Measurements from ENCODE around the gene CCDC89. TPM values are rescaled to one million over a fixed set of nuclear protein-coding genes. Genes with fewer than 3 reads are reported as not detected.
"Not testable (repeated sequence)": the region's sequence is repeated elsewhere in the genome, so short reads cannot be mapped to it uniquely, and the experiment has no call there.

The CCDC89 gene
- total RNA-seq, 1 donor from 2014 or later: 3.7 TPM

DNA sequence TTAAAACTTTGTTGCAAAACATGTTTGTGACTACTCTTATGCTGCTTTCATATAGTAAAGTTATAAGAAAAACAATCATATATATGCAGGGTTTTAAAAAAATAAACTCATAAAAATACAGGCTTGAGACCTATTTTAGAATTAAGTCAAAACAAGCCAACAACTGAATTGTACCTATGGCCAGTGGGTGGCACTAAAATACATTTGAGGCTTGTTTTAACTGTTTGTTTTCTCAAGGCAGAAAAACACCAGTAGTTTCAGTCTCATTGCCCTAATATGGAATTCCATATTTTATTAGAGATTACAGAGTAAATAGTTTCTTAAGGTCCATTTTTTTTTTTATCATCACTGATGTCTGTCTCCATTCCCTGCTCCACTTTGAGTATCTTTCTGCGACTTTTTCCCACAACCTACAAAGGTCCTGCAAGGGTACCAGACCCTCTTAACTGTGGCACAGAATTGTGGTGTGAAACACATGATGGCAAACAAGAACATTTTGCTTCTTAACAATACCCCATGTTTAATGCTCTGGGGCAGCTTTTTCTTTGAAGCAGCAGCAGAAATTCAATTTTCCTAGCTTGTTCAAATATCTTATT is 8.5 kb upstream of the CCDC89 start:
- peak; percentile 58 for DNase-seq

DNA sequence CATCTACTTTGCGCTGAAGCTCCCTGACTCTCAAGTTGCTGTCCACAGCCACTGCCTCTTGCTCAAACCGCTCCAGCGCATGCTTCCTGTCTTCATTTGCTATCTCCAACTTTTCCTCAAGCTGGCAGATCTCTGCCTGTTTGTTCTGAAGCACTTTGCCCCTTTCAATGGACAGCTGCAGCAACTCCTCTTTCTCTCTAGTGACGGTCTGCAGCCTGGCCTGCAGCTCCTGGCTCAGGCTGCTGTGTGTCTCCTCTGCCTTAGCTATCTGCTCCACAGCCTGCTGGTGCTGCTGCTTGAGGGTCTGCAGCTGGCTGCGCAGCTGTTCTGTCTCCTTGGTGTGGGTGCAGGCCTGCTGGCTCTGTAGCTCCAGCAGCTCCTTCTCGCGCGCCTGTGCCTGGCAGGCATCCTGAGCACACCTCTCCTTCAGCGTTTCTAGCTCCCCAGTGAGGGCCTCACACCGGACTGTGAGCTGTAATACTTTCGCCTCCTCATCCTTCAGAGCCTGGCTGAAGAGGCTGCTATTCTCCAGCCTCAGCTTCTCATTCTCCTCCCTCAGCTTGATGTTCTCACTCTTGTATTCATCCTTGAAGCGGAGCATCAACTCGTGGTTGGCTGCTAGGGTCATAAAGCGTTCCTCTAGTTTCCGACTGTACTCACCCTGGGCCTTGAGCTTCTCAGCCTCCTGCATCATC is 723 bp downstream of the CCDC89 start:
- DNase-seq: peak; percentile 95

DNA sequence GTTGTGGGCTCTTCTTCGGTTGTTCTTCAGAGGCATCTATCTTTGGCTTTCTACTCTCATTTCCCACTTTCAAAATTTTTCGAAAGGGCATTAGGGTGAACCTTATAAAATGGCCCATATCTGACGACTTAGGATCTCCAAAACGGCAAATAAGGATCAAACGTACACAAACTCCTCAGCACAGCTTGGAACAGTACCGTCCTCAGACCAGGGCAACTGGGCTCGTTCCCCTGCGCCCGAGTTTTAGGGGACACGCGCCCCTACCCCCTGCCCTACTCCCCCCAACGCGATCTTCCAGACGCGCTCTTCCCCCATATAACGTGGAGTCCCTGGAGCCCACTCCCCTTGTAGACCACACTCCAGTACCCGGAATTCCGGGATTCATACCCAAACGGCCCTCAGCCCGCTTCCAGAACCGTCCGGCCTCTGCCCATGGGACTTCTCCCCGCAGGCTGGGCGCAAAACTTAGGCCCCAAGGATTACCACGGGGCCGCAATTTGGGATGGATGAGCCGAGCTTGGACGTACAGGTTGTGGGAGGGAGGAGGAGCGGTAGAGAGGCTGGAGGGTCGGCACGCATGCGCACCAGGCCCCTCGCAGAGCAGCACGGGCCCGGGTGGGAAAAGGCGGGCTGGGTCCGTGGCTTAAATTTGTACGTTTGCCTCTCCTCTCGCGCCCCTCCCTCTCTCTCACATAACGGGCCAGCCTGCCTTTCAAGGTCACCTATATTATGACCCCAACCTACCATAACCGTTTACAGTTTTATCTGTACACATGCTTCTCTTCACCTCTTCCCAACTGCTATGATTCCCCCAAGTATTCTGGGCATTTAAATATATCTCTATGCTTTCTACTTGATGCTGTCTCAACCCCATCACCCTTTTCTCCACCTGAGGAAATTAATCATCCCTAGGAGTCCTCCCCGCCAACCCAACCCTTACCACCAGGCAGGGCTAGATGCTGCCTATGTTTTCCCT is 3.4 kb downstream of the CCDC89 start:
- DNase-seq: peak; percentile 93

DNA sequence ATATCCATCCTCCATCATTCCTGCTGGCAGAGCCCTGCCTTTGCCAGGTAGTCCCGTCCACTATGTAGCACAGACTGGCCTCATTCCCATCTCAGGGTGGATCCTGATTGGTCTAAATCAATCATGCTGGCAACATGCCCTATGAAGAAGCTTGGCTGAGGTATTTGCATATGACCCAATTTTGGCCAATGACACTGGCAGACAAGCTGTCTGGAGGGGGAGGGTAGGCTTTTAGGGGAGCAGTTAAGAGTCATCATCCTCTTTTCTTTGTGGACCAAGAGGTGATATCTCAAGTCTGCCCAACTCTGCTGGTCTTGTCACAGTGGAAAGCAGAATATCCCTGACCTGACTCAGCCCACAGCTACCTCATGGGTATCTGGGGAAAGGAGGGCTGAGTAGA is 5.1 kb downstream of the CCDC89 start:
- no peak for DNase-seq

DNA sequence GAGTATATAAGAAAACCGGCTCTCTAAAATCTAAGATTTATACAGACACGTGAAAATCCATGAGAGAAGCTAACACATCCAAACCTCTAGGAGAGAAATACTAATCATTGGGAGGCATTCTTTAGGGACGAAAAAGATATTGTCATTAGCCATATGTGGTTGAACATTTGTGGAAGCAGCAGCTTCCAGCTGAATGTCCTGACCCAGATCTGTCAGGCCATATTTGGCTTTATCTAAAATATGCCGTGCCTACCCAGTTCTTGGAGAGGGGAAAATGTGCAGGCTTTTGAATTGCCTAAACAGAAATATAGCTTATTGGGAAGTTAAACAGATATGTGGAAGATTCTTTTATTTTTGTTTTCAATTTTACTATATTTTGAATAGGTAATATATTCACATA is 6.4 kb downstream of the CCDC89 start:
- DNase-seq: no peak

DNA sequence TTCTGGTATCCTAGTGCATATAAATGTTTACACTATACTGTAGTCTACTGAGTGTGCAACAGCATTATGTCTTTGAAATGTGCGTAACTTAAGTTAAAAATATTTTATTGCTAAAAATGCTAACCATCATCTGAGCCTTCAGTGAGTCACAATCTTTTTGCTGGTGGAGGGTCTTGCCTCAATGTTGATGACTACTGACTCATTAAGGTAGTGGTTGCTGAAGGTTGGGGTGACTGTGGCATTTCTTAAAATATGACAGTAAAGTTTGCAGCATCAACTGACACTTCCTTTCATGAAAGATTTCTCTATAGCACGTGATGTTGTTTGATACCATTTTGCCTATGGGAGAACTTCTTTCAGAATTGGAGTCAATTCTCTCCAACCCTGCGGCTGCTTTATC is 12.6 kb downstream of the CCDC89 start:
- DNase-seq: no peak

DNA sequence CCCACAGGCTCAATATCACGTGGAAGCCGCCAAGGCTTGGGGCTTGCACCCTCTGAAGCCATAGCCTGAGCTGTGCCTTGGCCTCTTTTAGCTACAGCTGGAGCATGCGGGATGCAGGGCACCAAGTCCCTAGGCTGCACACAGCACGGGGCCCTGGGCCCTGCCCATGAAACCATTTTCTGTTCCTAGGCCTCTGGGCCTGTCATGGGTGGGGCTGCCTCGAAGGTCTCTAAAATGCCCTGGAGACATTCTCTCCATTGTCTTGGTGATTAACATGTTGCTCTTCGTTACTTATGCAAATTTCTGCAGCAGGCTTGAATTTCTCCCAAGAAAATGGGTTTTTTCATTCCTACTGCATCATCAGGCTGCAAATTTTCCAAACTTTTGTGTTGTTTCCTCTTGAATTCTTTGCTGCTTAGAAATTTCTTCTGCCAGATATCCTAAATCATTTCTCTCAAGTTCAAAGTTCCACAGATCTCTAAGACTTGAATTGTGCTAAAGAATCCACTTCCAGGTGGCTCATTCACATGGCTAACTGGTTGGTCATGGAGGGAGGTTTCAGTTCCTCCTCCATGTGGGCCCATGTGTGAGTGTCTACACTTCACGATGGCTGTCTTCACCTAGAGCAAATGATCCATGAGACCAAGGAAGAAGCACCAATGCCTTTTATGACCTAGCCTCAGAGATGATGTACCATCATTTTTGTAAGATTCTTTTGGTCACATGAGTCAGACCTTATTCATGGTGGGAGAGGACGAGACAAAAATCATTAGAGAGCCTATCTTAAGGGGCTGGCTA is 13.7 kb downstream of the CCDC89 start:
- DNase-seq: no peak

DNA sequence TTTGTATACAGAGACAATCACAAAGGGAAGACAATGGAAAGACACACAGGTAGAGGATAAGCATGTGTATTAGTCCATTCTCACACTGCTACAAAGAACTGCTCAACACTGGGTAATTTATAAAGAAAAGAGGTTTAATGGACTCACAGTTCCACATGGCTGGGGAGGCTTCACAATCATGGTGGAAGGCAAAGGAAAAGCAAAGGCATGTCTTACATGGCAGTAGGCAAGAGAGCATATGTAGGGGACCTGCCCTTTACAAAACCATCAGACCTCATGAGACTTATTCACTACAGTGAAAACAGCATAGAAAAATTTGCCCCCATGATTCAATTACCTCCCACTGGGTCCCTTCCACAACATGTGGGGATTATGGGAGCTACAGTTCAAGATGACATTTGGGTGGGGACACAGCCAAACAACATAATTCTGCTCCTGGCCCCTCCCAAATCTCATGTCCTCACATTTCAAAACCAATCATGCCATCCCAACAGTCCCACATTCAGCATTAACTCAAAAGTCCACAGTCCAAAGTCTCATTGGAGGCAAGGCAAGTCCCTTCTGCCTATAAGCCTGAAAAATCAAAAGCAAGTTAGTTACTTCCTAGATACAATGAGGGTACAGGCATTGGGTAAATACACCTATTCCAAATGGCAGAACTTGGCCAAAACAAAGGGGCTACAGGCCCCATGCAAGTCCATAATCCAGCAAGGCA is 14.9 kb downstream of the CCDC89 start:
- not testable (repeated sequence) for DNase-seq

DNA sequence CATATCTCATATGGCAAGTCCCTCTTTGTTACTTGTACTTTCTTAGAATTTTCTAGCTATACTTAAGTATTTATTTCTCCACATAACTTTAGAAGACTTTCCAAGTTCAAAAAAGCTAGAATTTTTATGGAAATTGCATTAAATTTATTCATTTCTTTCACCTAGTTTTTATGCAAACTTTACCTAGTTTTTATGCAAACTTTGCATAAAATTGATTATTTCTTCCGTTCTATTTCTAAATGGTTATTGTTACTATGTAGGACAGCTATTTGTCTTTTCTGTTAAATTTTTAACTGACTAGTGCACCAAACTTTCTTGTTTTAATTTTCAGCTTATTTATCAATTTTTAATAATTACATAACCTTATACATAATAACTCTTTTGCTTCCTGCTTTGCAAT is 17.8 kb downstream of the CCDC89 start:
- DNase-seq: no peak

DNA sequence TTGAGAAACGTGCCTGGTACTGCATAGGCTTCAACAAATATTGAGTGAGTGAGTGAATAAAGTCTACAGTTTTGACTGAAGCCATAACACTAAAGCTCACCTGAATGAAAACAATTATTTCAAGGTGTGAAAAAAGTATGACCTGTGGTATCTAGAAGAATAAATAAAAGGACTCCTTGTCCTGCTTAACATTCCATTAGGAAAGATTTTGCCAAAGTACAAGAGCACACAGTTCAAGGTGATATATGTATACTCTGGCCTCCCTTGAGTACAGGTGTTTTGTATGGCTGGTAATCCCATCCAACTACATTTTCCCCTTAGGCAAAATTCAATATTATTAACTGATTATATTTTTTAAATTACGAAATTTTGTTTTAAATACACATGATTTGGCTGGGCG is 19.3 kb downstream of the CCDC89 start:
- no peak for DNase-seq

DNA sequence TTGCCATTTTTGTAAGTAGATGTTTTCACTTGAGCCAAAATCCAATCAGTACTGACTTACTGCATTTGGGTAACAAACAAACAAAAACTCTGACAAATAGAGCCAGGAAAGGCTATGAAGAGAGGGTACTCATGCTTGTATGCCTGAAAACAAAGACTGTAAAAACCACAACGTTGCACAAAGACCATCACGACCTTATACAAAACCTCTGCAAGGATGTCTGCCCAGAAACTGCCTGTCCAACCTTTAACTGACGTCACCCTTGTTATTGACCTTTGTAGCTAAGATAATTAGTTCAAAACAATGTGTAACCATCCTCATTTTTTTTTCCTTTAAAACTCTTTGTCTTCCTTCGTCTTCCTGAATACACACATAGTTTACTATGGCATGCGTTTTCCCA is 20.3 kb downstream of the CCDC89 start:
- peak; percentile 20 for DNase-seq

DNA sequence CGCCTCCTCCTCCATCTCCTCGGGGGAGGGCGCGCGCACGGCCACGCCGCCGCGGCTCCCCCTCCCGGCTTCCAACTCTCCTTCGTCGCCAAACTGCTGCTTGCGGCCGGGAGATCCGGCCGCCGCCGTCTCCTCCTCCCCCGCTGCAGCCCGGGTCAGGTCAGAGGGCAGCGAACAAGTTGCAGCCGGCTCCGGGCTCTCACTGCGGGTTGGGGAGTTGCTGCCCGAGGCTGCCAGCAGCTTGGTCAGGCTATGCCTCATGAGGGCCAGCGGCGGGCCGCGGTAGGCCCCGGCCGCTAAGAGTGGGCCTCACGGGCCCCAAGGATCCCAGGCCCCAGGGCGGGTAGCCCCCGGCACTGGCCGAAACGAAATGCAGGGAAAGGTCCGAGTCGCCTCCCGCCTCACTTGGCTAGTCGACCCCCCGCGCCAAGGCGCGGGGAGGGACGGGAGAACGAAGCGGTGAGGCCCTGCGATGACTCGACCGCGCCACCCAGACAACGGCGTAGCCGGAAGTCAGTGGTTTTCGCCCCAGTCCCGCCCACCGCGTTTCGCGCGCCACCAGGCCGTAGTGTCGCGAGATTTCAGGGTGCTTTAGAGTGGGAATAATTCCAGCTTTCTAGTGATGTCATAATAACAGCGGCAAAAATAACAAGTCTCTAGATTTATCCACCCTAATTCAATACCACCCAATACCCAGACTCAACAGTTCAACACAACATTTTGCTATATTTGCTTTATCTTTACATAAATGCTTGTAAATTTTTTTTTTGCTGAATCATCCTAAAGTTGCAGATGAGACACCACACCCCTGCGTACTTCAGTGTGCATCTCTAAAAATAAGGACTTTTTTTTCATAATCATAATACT is 21.1 kb downstream of the CCDC89 start, which contains the start of gene CREBZF:
Gene CREBZF, minus strand, starts transcription at position 515 of the 867 bp plus-strand sequence. Its CDS starts 254 bp downstream, at position 261.
- DNase-seq: peak; percentile 98

DNA sequence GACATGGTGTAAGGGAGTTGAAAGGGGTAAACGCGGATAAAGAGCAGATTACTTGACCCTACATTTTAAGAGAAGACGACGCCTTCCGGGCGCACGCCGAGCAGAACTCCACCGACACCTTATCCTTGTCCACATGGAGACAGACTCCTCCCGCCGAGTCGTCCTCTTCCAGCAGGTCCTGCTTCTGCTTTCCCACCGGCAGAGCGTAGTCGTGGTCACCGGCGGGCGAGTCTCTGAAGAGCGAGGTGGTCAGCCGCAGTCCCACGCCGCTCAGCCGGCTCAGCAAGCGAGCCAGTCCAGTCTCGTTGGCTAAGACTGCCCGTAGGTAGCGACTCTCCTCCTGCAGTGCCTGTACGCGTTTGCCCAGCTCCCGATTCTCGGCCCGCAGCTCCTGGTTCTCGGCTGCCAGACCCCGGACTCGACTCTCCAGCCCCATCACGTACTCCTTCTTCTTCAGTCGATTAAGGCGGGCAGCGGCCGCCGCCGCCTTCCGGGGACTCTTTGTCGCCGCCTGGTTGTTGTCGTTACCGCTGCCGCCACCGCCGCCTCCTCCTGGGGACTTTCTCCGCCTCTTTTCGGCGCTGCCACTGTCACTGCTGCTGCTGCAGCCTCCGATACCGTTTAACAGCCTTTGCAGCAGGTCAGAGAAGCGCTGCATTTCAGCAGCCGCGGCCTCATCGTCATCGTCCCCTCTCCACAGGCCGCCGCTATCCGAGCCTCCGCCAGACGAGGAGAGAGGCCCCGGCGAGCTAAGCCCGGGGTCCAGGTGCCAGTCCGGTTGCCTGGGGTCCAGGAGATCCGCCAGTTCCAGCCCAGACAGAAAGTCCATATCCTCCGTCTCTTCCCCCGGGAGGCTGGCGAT is 22.0 kb downstream of the CCDC89 start:
- peak; percentile 89 for DNase-seq

DNA sequence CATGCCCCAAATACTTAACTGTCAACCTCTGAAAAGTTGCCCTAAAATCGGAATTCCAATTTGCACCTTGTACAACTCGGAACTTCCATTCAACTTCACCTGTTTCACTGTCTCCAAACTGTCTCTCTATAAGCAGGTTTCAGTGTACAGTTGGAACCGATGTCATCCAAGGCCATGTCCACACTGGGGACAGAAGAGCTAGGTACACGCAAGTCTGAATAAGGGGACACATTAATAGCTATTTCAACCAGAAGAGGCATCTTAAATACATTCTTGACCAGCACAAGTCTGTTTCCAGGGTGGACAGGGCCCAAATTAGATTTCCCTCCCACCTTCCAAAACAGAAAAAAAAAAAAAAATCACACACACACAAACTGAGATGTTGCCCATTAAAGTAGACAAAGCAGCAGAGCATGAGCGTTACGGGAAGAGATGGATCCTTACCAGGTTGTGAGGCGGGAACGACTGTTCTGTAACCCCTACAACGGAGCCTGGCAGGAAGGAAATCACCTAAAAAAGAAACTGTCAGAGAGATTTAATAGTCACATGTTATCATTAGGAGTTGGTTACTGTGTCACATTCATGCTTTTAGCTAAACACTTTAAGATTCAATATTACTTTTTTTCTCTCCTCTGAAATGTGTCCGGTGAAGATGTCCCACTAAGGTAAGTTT is 22.8 kb downstream of the CCDC89 start:
- DNase-seq: peak; percentile 16

DNA sequence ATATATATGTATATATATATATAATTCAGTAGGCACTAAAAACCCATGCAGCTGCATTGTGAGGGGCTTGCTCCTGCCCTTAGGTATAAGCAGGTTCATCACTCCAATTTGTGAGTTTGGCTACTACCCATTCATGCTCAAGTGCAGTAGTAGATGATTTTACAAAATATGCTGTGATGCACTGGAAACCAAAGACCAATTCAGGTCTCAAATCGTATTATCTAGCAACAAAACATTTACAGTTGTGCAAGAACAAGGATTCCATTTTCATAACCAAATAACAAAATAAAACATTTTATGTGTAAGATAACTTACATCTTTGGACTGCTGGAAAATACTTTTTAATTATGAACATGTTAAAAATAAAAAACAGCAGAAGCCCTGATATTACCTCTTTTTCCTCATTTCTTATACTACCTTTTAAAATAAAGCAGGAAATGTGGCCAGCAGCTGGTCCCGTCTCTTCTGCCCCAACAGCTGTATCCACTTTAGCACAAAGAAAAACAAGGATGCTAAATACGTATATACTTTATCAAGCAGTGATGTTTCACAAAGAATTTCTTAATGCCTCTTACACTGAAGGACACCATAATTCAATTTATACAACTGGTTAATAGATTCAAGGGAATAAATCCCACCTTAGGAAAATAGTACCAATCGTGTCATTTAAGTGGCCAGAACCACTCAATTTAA is 23.9 kb downstream of the CCDC89 start:
- peak; percentile 41 for DNase-seq

DNA sequence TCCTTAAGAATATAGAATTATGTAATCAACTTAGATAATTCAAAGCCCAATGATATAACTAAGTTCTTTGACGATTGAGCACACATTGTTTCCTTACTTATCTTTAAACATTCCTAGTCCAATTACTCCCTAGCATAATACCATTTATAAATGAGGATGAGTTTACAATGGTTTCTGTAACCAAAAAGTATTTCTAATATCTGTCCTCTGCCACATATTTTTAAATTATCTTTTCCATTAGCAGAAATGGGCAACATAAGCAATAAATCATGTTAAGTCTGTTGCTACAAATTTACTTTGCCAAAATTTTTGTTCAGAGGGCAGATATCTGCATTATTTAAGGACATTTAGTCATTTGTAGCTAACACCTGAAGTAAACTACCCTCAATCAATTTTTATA is 27.8 kb downstream of the CCDC89 start:
- DNase-seq: no peak

DNA sequence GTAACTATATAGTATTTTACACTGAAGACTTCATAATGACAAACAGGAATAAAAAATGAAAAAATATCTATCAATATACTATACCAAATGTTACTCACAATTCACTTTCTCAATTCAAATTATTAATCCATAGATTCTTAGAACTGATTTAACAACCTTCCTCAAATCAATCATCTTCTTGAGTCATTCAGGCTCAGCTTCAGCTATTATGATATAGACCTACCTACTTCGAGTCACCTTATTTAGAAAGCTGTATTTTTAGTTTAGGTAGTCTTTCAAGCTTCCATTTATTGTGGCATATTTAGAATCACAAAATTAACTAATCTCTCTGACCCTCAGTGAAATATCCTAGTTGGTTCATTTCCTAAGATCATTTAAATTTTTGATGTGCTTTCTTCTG is 29.2 kb downstream of the CCDC89 start:
- no peak for DNase-seq

DNA sequence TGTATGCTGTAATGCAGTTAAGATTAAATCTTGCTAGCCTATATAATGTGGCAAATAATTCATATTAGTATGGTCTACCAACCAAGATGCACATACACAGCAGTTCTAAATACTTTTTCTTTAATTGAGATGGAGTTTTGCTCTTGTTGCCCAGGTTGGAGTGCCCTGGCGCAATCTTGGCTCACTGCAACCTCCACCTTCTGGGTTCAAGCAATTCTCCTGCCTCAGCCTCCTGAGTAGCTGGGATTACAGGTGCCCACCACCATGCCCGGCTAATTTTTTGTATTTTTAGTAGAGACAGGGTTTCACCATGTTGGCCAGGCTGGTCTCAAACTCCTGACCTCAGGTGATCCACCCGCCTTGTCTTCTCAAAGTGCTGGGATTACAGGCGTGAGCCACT is 31.7 kb downstream of the CCDC89 start:
- not testable (repeated sequence) for DNase-seq
